NB4 (cell line): Measurements from ENCODE around the gene RGS6.

Source experiments
- POLR2A ChIP-seq: IDR thresholded peaks from 2 replicates; pipeline ENCODE4 v1.6.1; 2011; ENCODE audit warnings: mild to moderate bottlenecking; ENCODE audit not compliant: insufficient read length; ENCODE audit errors: extremely low read depth
- TF ChIP-seq, protein P1 (sequence below): IDR thresholded peaks from one replicate; pipeline ENCODE4 v1.5.1; 2012; ENCODE audit warnings: low read depth, low read length

DNA sequence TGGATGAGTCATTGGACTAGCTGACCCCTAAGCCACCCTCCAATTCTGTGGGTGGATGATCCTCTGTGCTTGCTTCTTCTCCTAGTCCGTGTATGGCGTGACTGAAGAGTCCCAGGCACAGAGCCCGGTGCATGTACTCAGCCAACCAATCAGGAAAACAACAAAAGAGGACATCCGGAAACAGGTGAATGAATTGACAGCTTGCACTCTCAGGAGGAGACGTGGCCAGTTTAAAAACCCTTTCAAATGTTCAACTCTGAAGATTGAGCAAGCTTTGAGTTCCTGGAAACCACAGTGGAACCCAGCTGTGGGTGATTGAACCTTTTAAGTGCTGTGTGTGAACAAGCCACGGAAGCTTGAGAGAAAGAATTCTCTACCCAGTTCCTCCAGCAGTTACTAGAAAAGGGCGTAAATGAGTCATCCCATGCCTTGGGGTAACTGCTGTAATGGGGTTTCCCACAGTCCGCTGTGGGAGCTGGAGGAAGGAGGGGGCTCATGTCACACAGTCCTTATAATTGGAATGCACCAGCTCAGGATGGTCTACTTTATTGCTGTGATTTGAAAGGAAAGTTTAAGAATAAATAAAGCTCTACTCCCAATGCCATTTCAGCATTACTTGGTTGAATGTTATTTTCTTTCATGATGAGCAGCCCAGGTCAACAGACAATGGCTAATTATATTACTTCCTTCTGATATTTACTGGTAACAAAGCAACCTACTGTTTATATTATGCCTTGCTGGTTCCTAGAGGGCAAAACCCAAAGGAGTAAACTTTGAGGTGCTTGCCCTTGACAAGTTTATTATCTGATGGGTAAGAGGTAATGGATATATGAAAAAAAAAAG is 544.6 kb downstream of the RGS6 start:
- TF ChIP-seq, protein P1, sequence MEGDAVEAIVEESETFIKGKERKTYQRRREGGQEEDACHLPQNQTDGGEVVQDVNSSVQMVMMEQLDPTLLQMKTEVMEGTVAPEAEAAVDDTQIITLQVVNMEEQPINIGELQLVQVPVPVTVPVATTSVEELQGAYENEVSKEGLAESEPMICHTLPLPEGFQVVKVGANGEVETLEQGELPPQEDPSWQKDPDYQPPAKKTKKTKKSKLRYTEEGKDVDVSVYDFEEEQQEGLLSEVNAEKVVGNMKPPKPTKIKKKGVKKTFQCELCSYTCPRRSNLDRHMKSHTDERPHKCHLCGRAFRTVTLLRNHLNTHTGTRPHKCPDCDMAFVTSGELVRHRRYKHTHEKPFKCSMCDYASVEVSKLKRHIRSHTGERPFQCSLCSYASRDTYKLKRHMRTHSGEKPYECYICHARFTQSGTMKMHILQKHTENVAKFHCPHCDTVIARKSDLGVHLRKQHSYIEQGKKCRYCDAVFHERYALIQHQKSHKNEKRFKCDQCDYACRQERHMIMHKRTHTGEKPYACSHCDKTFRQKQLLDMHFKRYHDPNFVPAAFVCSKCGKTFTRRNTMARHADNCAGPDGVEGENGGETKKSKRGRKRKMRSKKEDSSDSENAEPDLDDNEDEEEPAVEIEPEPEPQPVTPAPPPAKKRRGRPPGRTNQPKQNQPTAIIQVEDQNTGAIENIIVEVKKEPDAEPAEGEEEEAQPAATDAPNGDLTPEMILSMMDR = no peak
- no peak for TF ChIP-seq POLR2A
